T-cell (primary cell): ENCODE data around the gene VKORC1. TPM values are rescaled to one million over a fixed set of nuclear protein-coding genes. Genes with fewer than 3 reads are reported as not detected.
"Not testable (repeated sequence)": the region's sequence is repeated elsewhere in the genome, so short reads cannot be mapped to it uniquely, and the experiment has no call there.

Source experiments
- ATAC-seq, 4 experiments: fragments of 200-7000 bp in 3 of 4; fragments of 150-1000 bp in 1 of 4; cut with Tn5 transposase; replicated peaks in 1 of 4; 1 replicate in 3 of 4; 2 replicates in 1 of 4; pipeline ENCODE4 v1.10.0; 2021; ENCODE audit warnings: moderate library complexity in 3 of 4, mild to moderate bottlenecking in 2 of 4, moderate number of reproducible peaks in 1 of 4
- CTCF ChIA-PET, 2 donors: fragments of 300-600 bp; sonication (Branson Sonifier 250); formaldehyde crosslinking; loops; one replicate each; lab custom pipeline; 2022; ENCODE audit warnings: antibody characterized with exemption in 2 of 2; lab: Charles Lee
- POLR2A ChIA-PET, 2 donors: fragments of 300-600 bp; sonication (Branson Sonifier 250); formaldehyde crosslinking; loops; one replicate each; lab custom pipeline; 2022; ENCODE audit warnings: antibody characterized with exemption in 2 of 2; lab: Charles Lee
- DNase-seq, 35 experiments: peaks; one replicate each; pipeline versions ENCODE4 v3.0.0 to v3.0.0-alpha.2; 2013 to 2023
- H3K27ac ChIP-seq: one replicate; pipeline ENCODE4 v1.5.1; 2013; ENCODE audit warnings: low read length
- H3K27me3 ChIP-seq, 2 experiments: replicated peaks in 1 of 2; 1 replicate in 1 of 2; 2 replicates in 1 of 2; pipeline versions ENCODE4 v1.6.1 to v1.7.0; 2013; ENCODE audit warnings: low read length in 1 of 2, mixed read lengths in 1 of 2; ENCODE audit not compliant: control insufficient read depth in 2 of 2, insufficient read depth in 2 of 2; ENCODE audit errors: extremely low read depth in 1 of 2
- H3K36me3 ChIP-seq, 2 donors: 1 replicate in 1 of 2; 2 replicates in 1 of 2; pipeline versions ENCODE4 v1.6.1 to v1.7.0; 2013; ENCODE audit warnings: low read length in 1 of 2; ENCODE audit not compliant: control insufficient read depth in 2 of 2, insufficient read depth in 1 of 2; ENCODE audit errors: extremely low read depth in 1 of 2
- H3K4me1 ChIP-seq, 2 experiments: 1 replicate in 1 of 2; 2 replicates in 1 of 2; pipeline versions ENCODE4 v1.6.1 to v1.7.0; 2013; ENCODE audit warnings: low read length in 2 of 2, mixed read lengths in 1 of 2; ENCODE audit not compliant: insufficient read depth in 2 of 2, control insufficient read depth in 1 of 2; ENCODE audit errors: extremely low read depth in 1 of 2
- H3K4me3 ChIP-seq, 2 donors: 1 replicate in 1 of 2; 2 replicates in 1 of 2; pipeline versions ENCODE4 v1.5.1 to v1.7.0; 2013; ENCODE audit warnings: mild to moderate bottlenecking in 2 of 2, low read length in 1 of 2, moderate library complexity in 1 of 2; ENCODE audit not compliant: control insufficient read depth in 1 of 2; ENCODE audit errors: extremely low read depth in 1 of 2
- H3K9me3 ChIP-seq: 2 replicates; pipeline ENCODE4 v1.7.0; 2013
- H3K27ac Mint-ChIP-seq, 2 donors: one replicate each; pipeline ENCODE4 v1.8.0; 2020 to 2021; ENCODE audit warnings: mild to moderate bottlenecking in 2 of 2, mixed read lengths in 2 of 2
- H3K27me3 Mint-ChIP-seq, 2 donors: one replicate each; pipeline ENCODE4 v1.8.0; 2021 to 2022; ENCODE audit warnings: mixed read lengths in 2 of 2
- H3K36me3 Mint-ChIP-seq: one replicate; pipeline ENCODE4 v1.8.0; 2021; ENCODE audit warnings: mixed read lengths
- H3K4me1 Mint-ChIP-seq, 3 donors: one replicate each; pipeline ENCODE4 v1.8.0; 2020 to 2022; ENCODE audit warnings: mixed read lengths in 3 of 3, mild to moderate bottlenecking in 1 of 3
- H3K4me3 Mint-ChIP-seq, 3 donors: one replicate each; pipeline ENCODE4 v1.8.0; 2020 to 2022; ENCODE audit warnings: mild to moderate bottlenecking in 3 of 3, mixed read lengths in 3 of 3, moderate library complexity in 3 of 3
- H3K9me3 Mint-ChIP-seq, 3 donors: one replicate each; pipeline ENCODE4 v1.8.0; 2020 to 2022; ENCODE audit warnings: mixed read lengths in 3 of 3
- WGBS: methylation state at CpG from one replicate; pipeline ENCODE4 v1.1.5; 2013; ENCODE audit warnings: missing lambda C conversion rate; ENCODE audit not compliant: insufficient coverage; 5-methylcytosine and 5-hydroxymethylcytosine counted together
- total RNA-seq, 35 experiments: library from RNA in 6 of 35; stranded (reverse) in 6 of 35; fragments of 120-200 nt in 1 of 35; gene quantifications; one replicate each; pipeline versions ENCODE4 v1.2.1 to v1.2.4 and lab custom pipeline; 2013 to 2026

Gene VKORC1
- total RNA-seq, 5 donors from 2014 or later (not counting 1 experiment from before 2014, with no cell fraction given), result 31.8 to 66.4 (median 56.9) TPM

DNA sequence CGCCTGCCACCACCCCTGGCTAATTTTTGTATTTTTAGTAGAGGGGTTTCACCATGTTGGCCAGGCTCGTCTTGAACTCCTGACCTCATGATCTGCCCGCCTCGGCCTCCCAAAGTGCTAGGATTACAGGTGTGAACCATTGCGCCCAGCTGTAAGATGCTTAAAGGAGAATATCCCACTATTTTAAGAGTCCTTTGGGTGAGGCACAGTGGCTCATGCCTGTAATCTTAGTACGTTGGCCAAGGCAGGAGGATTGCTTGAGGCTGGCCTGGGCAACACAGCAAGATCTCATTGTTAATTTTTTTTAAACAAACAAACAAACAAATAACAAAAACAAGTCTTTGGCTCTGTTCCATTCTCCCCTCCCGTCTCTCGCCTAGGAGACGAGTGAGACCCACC is 46.5 kb upstream of the VKORC1 start:
- peaks cover 2 to 22% of the 10 kb centered on the region in 2 experiments for H3K4me1 ChIP-seq
- POLR2A ChIA-PET, H3K4me3 Mint-ChIP-seq, H3K27ac ChIP-seq, H3K36me3 ChIP-seq, ATAC-seq, H3K27me3 Mint-ChIP-seq, H3K27me3 ChIP-seq, H3K9me3 Mint-ChIP-seq, H3K36me3 Mint-ChIP-seq, H3K9me3 ChIP-seq, DNase-seq, H3K4me3 ChIP-seq: not testable (repeated sequence)
- CTCF ChIA-PET, result interaction anchor here in 1 of 2 donors (1.3 kb wide), 1 partner anchor 728 kb away, joined by 7 read pairs; no protein-coding TSS in a partner anchor
- Mint-ChIP-seq H3K4me1 (peaks cover 11 to 15% (median 12%) of the 10 kb centered on the region in 3 donors), H3K27ac (peak overlapping the region in 1 of 2 donors; percentile 58)
- WGBS, result 91% methylated on average over 6 of the region's 9 CpGs

DNA sequence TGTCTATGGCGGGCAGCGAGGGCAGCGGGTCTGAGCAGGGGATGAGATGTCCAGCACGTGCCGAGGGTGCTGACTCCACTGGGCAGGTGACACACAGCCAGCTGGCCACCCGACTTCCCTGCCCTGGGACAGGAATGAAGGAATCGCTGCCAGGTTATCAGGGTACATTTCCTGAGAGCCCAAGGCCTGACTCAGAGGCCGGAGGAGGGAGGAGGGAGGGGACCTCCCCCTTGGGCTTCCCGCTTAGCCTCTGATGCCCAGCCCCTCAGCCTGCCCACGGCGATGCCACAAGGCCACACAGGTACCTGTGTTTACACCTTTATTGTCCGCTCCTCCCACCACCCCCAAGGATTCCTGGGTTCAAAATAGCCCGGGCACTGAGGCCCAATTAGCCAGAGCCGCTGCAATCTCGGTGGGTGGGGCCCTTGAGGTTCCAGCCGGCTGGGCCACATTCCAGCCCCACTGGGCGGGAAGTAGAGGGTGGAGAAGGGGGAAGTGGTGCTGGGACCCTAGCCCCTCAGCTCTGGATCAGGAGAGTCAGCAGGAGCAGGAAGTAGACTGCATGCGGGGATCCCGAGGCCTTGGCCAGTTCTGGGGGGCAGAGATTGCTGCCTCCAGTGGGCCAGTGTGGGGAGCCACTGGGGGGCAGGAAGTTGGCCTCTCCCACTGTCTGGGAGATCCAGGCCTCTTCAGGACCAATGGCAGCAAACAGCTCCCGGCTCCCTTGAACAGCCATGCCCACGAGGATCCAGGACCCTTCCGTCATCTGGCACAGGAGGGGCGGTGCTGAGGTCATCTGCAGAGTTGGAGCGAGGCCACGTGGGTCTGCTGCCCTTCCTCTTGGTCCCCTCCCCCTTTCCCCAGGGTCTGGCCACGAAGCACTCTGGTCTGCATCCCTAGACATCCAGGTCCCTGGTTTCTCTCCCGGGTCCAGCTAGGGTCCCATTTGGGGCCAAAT is 44.3 kb upstream of the VKORC1 start:
- POLR2A ChIA-PET, result no interaction called here
- Mint-ChIP-seq H3K27ac (no peak overlapping the region), H3K9me3 (no peaks in the 10 kb centered on the region), H3K4me1 (peaks cover 9 to 11% (median 10%) of the 10 kb centered on the region in 3 donors), H3K27me3 (no peaks in the 10 kb centered on the region), H3K4me3 (no peak overlapping the region), H3K36me3 (no peaks in the 10 kb centered on the region)
- Histone ChIP-seq H3K9me3 (no peaks in the 10 kb centered on the region), H3K27ac (no peak overlapping the region), H3K27me3 (no peaks in the 10 kb centered on the region), H3K36me3 (no peaks in the 10 kb centered on the region), H3K4me3 (no peak overlapping the region), H3K4me1 (peaks cover 2 to 22% of the 10 kb centered on the region in 2 experiments)
- 87% methylated on average over 24 of the region's 27 CpGs for WGBS
- no peak for ATAC-seq
- CTCF ChIA-PET, result interaction anchor here in 1 of 2 donors (0.5 to 0.7 kb wide), 3 partner anchors 21 to 176 kb away, joined by 3 to 4 read pairs (median 4); partner anchors contain the start of gene KAT8
- no peak for DNase-seq

- 83% methylated on average over 13 of the region's 20 CpGs for WGBS
- POLR2A ChIA-PET, result not testable (repeated sequence)
These were observed 42.4 kb upstream of the VKORC1 start for GRCh38 chr16:31136822-31137499.

GRCh38 chr16:31136287-31136662 is 41.7 kb upstream of the VKORC1 start:
- H3K9me3 ChIP-seq, result no peaks in the 10 kb centered on the region
- ChIA-PET CTCF (no interaction called here), POLR2A (no interaction called here)
- DNase-seq (no peak), ATAC-seq (no peak)
- H3K4me1 Mint-ChIP-seq, result no peaks in the 10 kb centered on the region
- H3K36me3 ChIP-seq, result peaks cover 8% of the 10 kb centered on the region in 2 donors
- no peaks in the 10 kb centered on the region for H3K27me3 ChIP-seq
- no peaks in the 10 kb centered on the region for H3K27me3 Mint-ChIP-seq
- 80% methylated on average over 1 of the region's 6 CpGs for WGBS
- no peaks in the 10 kb centered on the region for H3K4me1 ChIP-seq
- no peak overlapping the region for H3K4me3 Mint-ChIP-seq
- no peak overlapping the region for H3K27ac ChIP-seq
- H3K9me3 Mint-ChIP-seq, result no peaks in the 10 kb centered on the region
- H3K4me3 ChIP-seq, result no peak overlapping the region
- H3K27ac Mint-ChIP-seq, result no peak overlapping the region
- H3K36me3 Mint-ChIP-seq, result peaks cover 2% of the 10 kb centered on the region

More at GRCh38 chr16:31136822-31137499, 42.4 kb upstream of the VKORC1 start:
- not testable (repeated sequence) for H3K9me3 ChIP-seq, H3K4me3 ChIP-seq, H3K36me3 ChIP-seq, H3K27ac Mint-ChIP-seq, H3K27me3 ChIP-seq, H3K27ac ChIP-seq, DNase-seq, ATAC-seq, H3K4me1 ChIP-seq, H3K27me3 Mint-ChIP-seq, H3K4me1 Mint-ChIP-seq, H3K36me3 Mint-ChIP-seq, H3K9me3 Mint-ChIP-seq, H3K4me3 Mint-ChIP-seq
- CTCF ChIA-PET, result interaction anchor here in 1 of 2 donors (0.6 kb wide), 1 partner anchor 13 kb away, joined by 3 read pairs; no protein-coding TSS in a partner anchor

- ATAC-seq (no peak), DNase-seq (no peak)
- Mint-ChIP-seq H3K36me3 (peaks cover 5% of the 10 kb centered on the region), H3K4me3 (no peak within 1 kb of the TSS), H3K27ac (no peak within 1 kb of the TSS), H3K27me3 (no peaks in the 10 kb centered on the region), H3K4me1 (no peaks in the 10 kb centered on the region), H3K9me3 (no peaks in the 10 kb centered on the region)
- 87% methylated on average over 18 of the region's 22 CpGs for WGBS
- H3K4me1 ChIP-seq, result no peaks in the 10 kb centered on the region
- peaks cover 10 to 11% of the 10 kb centered on the region in 2 donors for H3K36me3 ChIP-seq
- H3K9me3 ChIP-seq, result no peaks in the 10 kb centered on the region
- no peak within 1 kb of the TSS for H3K4me3 ChIP-seq
- no peaks in the 10 kb centered on the region for H3K27me3 ChIP-seq
- ChIA-PET POLR2A (interaction anchor here in 1 of 2 donors (0.6 kb wide), 1 partner anchor 22 kb away, joined by 3 read pairs; no protein-coding TSS in a partner anchor), CTCF (no interaction called here)
- H3K27ac ChIP-seq, result no peak within 1 kb of the TSS
These were observed 41.1 kb upstream of the VKORC1 start, which contains the start of gene PRSS8 for GRCh38 chr16:31135535-31136286. PRSS8 (minus strand) TSS chr16:31135727; CDS start chr16:31135498, 229 bp downstream.
